ENCODE measurements around the gene CHST12. TPM values are rescaled to one million over a fixed set of nuclear protein-coding genes. Genes with fewer than 3 reads are reported as not detected.

The CHST12 gene
- total and polyA plus RNA-seq, 7 donors: 6.6 to 12.0 (median 8.2) TPM

GRCh38 chr7:2435146-2435545 lies 31.7 kb downstream of the CHST12 start:
- ATAC-seq (no peak), DNase-seq (no peak)
- Histone ChIP-seq H3K4me3 (no peak overlapping the region), H3K27ac (no peak overlapping the region), H3K36me3 (ENCODE audit: insufficient read depth in 1 of 2, low read depth in 1 of 2) (peaks cover 0 to 38% of the 10 kb centered on the region in 2 donors), H3K4me1 (no peaks in the 10 kb centered on the region), H3K27me3 (ENCODE audit: insufficient read depth in 3 of 3, low read length in 2 of 3) (no peaks in the 10 kb centered on the region), H3K9me3 (peaks cover 10% of the 10 kb centered on the region)
- intact Hi-C loops (cut with DNase I): no loop called here
- 90 to 93% (median 92%) methylated on average over 5 of the region's 5 CpGs for WGBS, 3 donors
- no peak for TF ChIP-seq CTCF (IDR thresholded peaks at IDR 0.05)

GRCh38 chr7:2436341-2437104 lies 33.1 kb downstream of the CHST12 start:
- no peak overlapping the region for H3K27ac ChIP-seq
- WGBS, 3 donors: 85 to 88% (median 86%) methylated on average over 25 of the region's 25 CpGs

GRCh38 chr7:2437136-2437535 lies 33.7 kb downstream of the CHST12 start:
- intact Hi-C loops (cut with DNase I): no loop called here
- Histone ChIP-seq H3K27me3 (ENCODE audit: insufficient read depth in 3 of 3, low read length in 2 of 3) (no peaks in the 10 kb centered on the region), H3K4me1 (no peaks in the 10 kb centered on the region), H3K4me3 (no peak overlapping the region), H3K27ac (no peak overlapping the region), H3K36me3 (ENCODE audit: insufficient read depth in 1 of 2, low read depth in 1 of 2) (peaks cover 0 to 38% of the 10 kb centered on the region in 2 donors), H3K9me3 (no peaks in the 10 kb centered on the region)
- no peak for ATAC-seq
- 88 to 93% (median 91%) methylated on average over 9 of the region's 9 CpGs for whole genome bisulfite sequencing, 3 donors
- no peak for DNase-seq
- no peak for TF ChIP-seq CTCF (IDR thresholded peaks at IDR 0.05)

More at GRCh38 chr7:2436341-2437104, 33.1 kb downstream of the CHST12 start:
- H3K27me3 ChIP-seq (ENCODE audit: insufficient read depth in 3 of 3, low read length in 2 of 3): no peaks in the 10 kb centered on the region
- H3K4me1 ChIP-seq: no peaks in the 10 kb centered on the region
- H3K36me3 ChIP-seq (ENCODE audit: insufficient read depth in 1 of 2, low read depth in 1 of 2): peaks cover 0 to 38% of the 10 kb centered on the region in 2 donors
- H3K9me3 ChIP-seq: no peaks in the 10 kb centered on the region
- TF ChIP-seq CTCF (IDR thresholded peaks at IDR 0.05): no peak
- intact Hi-C loops (cut with DNase I): no loop called here
- H3K4me3 ChIP-seq: no peak overlapping the region
- DNase-seq (no peak), ATAC-seq (no peak)

- no peak overlapping the region for H3K4me3 ChIP-seq
- H3K4me1 ChIP-seq: no peaks in the 10 kb centered on the region
- H3K9me3 ChIP-seq: no peaks in the 10 kb centered on the region
- intact Hi-C loops (cut with DNase I): no loop called here
- H3K27ac ChIP-seq: no peak overlapping the region
- no peak for TF ChIP-seq CTCF (IDR thresholded peaks at IDR 0.05)
- DNase-seq: no peak
- H3K36me3 ChIP-seq (ENCODE audit: insufficient read depth in 1 of 2, low read depth in 1 of 2): peaks cover 0 to 34% of the 10 kb centered on the region in 2 donors
- 81 to 87% (median 82%) methylated on average over 16 of the region's 16 CpGs for WGBS, 3 donors
- no peak for ATAC-seq
- H3K27me3 ChIP-seq (ENCODE audit: insufficient read depth in 3 of 3, low read length in 2 of 3): no peaks in the 10 kb centered on the region
Measured at GRCh38 chr7:2437537-2438148, 34.2 kb downstream of the CHST12 start.

Data from psoas muscle (tissue), 8 donors.